ENCODE measurements around the gene ITLN2.
"Not testable (repeated sequence)": the region's sequence is repeated elsewhere in the genome, so short reads cannot be mapped to it uniquely, and the experiment has no call there.

Gene ITLN2

GRCh38 chr1:160954158-160955104 lies at the start of gene ITLN2:
ITLN2 (minus strand) TSS chr1:160954809; CDS start chr1:160954741, 68 bp downstream.
- DNase-seq (peak; percentile 52), ATAC-seq (peak; percentile 70)

DNA sequence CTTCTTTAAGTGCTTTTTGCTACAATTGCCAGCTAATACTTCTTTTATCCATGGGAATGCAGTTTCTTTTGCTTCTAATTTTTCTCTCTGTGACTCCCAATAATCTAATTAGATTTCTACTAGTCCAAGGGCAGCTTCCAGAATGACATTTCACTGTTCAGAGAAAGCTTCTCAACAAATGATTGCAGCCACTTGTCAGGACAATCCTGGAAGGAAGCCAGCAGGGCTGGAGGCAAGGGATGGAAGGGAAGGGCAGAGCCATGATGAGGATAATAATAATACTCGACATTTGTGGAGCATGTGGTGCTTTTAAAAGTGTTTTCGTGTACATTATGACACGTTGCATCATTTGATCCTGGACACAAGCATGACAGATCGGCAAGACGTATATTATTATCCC lies 46.9 kb upstream of the ITLN2 start:
- DNase-seq, result no peak
- ATAC-seq, result no peak

- ATAC-seq (no peak), DNase-seq (no peak)
These were observed 46.3 kb upstream of the ITLN2 start for GRCh38 chr1:161000736-161001480.

- ATAC-seq (no peak), DNase-seq (no peak)
These were observed 44.8 kb upstream of the ITLN2 start for GRCh38 chr1:160999376-160999775.

- ATAC-seq (peak; percentile 55), DNase-seq (peak; percentile 51)
These were observed 42.9 kb upstream of the ITLN2 start for GRCh38 chr1:160997323-160998038.

GRCh38 chr1:160996178-160996577 lies 41.6 kb upstream of the ITLN2 start:
- DNase-seq (no peak), ATAC-seq (peak; percentile 45)

GRCh38 chr1:160993544-160994193 lies 39.1 kb upstream of the ITLN2 start:
- ATAC-seq (no peak), DNase-seq (no peak)

DNA sequence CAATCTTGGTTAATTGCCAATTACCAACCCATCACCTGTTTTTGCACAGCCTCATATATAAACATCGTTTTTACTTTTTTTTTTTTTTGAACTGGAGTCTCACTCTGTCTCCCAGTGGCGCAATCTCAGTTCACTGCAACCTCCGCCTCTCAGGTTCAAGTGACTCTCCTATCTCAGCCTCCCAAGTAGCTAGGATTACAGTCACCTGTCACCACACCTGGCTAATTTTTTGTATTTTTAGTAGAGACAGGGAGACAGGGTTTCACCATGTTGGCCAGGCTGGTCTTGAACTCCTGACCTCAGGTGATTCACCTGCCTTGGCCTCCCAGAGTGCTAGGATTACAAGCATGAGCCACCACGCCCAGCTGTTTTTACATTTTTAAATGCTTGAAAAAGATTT lies 37.4 kb upstream of the ITLN2 start:
- ATAC-seq, DNase-seq: not testable (repeated sequence)

GRCh38 chr1:160987359-160988050 lies 32.9 kb upstream of the ITLN2 start:
- DNase-seq (no peak), ATAC-seq (no peak)

- ATAC-seq (no peak), DNase-seq (no peak)
These were observed 31.1 kb upstream of the ITLN2 start for GRCh38 chr1:160985723-160986122.

- ATAC-seq, result peak; percentile 65
- peak; percentile 29 for DNase-seq
These were observed 27.2 kb upstream of the ITLN2 start for GRCh38 chr1:160981584-160982411.

DNA sequence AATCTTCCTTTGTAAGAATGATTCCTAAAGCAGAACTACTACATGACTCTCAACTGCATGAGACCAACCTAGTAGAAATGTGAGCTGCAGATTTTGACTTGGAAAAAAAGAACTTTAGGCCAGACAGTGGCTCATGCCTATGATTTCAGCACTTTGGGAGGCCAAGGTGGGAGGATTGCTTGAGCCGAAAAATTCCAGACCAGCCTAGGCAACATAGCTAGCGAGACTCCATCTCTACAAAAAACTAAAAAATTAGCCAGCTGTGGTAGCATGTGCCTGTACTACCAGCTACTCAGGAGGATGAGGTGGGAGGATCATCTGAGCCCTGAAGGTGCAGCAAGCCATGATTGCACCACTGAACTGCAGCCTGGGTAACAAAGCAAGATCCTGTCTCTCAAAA lies 24.7 kb upstream of the ITLN2 start:
- ATAC-seq, result no peak
- DNase-seq, result no peak

DNA sequence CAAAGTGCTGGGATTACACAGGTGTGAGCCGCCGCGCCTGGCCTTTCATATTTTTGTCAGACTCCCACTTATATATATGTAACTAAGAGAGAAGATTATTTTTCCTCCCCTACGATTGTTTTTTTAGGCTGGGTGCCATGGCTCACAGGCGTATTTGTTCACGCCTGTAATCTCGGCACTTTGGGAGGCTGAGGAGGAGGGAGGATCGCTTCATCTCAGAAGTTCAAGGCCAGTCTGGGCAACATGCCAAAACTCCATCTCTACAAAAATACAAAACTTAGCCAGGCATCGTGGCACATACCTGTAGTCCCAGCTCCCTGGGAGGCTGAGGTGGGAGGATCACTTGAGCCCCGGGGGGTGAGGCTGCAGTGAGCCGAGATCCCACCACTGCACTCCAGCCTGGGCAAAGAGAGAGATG lies 23.9 kb upstream of the ITLN2 start:
- DNase-seq, result no peak
- no peak for ATAC-seq

DNA sequence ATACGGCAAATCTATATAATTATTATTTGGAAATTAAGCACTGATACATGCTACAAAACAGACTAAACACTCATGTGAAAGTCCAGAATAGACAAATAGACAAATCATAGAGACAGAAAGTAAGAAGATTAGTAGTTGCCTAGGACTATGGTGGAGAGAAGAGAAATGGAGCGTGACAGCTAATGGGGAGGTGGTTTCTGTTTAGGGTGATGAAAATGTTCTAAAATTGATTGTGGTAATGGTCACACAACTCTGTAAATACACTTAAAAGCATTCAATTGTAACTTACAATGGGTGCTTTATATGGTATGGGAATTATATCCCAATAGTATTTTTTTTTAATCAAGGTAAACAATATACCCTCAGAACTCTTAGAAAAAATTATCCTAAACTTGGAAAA lies 20.4 kb upstream of the ITLN2 start:
- no peak for DNase-seq
- ATAC-seq, result no peak

DNA sequence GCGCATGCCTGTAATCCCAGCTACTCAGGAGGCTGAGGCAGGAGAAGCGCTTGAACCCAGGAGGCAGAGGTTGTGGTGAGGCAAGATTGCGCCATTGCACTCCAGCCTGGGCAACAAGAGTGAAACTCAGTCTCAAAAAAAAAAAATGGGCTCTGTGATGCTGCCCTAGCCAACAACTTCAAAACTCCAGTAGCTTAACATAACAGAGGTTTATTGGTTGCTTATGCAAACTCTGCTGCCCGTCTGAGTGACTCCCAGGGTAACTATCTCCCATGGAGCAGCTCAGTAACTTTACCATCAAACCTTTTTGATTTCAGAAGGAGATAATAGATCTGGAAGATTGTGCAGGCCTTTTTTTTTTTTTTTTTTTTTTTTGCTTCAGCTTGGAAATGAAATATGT lies 18.9 kb upstream of the ITLN2 start:
- ATAC-seq (no peak), DNase-seq (no peak)

GRCh38 chr1:160972939-160973338 lies 18.3 kb upstream of the ITLN2 start:
- ATAC-seq (no peak), DNase-seq (no peak)

GRCh38 chr1:160971618-160972056 lies 17.0 kb upstream of the ITLN2 start:
- peak; percentile 99 for ATAC-seq

DNA sequence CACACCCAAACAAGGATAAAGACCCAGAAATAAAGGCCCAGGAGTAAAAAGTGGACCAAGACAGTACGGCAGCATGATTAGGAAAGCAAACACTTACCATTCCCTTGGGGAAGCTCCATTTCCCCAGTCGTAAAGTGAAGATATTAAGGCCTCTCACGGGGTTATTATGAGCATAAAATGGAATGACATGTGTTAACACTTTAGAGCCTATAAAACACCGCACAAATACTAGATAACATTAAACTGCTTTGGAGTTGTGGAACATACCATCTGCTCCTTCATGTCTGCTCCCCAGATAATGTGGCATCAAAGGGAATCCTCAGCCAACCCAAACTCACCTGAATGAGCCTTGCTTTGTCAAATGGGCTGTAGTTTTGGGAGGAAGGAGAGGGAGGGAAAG lies 8.9 kb upstream of the ITLN2 start:
- no peak for ATAC-seq
- no peak for DNase-seq

More at GRCh38 chr1:160971618-160972056, 17.0 kb upstream of the ITLN2 start:
- DNase-seq, result peak; percentile 69

GRCh38 chr1:160961419-160961818 lies 6.8 kb upstream of the ITLN2 start:
- no peak for DNase-seq
- no peak for ATAC-seq

DNA sequence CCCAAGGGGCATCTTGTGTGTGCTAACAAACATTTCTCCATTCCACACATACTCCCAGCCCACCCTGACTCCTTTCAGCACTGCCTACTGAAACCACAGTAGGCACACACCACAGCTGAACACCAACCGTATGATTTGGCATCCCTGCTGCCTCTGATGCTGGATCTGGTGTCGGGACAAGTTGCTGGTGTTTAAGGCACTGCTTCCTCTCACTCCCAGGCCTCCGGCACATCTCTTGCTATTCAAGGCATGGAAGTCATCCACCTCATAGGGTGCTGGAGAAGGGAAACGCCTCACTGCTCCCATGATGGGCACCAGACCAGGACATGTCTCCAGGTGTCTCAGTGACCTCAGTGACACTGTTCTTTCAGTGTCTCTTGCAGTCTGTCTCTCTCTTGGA lies 2.4 kb upstream of the ITLN2 start:
- DNase-seq (no peak), ATAC-seq (no peak)
